ENCODE results near the gene AFAP1L1.
"Not testable (repeated sequence)": the region's sequence is repeated elsewhere in the genome, so short reads cannot be mapped to it uniquely, and the experiment has no call there.

AFAP1L1 gene

GRCh38 chr5:149261246-149261645, 10.4 kb upstream of the AFAP1L1 start:
- DNase-seq (ENCODE audit: low read depth in 1 of 2, low spot score in 1 of 2) = no peak

- DNase-seq (ENCODE audit: low read depth in 1 of 2, low spot score in 1 of 2) = no peak
Measured at GRCh38 chr5:149262315-149262714, 9.3 kb upstream of the AFAP1L1 start.

GRCh38 chr5:149264439-149265067, 7.1 kb upstream of the AFAP1L1 start:
- DNase-seq (ENCODE audit: low read depth in 1 of 2, low spot score in 1 of 2) = no peak

GRCh38 chr5:149265068-149265465, 6.6 kb upstream of the AFAP1L1 start:
- no peak for DNase-seq (ENCODE audit: low read depth in 1 of 2, low spot score in 1 of 2)

- no peak for DNase-seq (ENCODE audit: low read depth in 1 of 2, low spot score in 1 of 2)
Measured at GRCh38 chr5:149265597-149265996, 6.1 kb upstream of the AFAP1L1 start.

GRCh38 chr5:149267241-149267973, 4.3 kb upstream of the AFAP1L1 start:
- DNase-seq (ENCODE audit: low read depth in 1 of 2, low spot score in 1 of 2) = no peak

- no peak for DNase-seq (ENCODE audit: low read depth in 1 of 2, low spot score in 1 of 2)
Measured at GRCh38 chr5:149268928-149269557, 2.6 kb upstream of the AFAP1L1 start.

- no peak for DNase-seq (ENCODE audit: low read depth in 1 of 2, low spot score in 1 of 2)
Measured at GRCh38 chr5:149271195-149271715, 404 bp upstream of the AFAP1L1 start.

- DNase-seq (ENCODE audit: low read depth in 1 of 2, low spot score in 1 of 2) = not testable (repeated sequence)
Measured at GRCh38 chr5:149272781-149273180, 1.1 kb downstream of the AFAP1L1 start.

GRCh38 chr5:149273237-149273636, 1.6 kb downstream of the AFAP1L1 start:
- DNase-seq (ENCODE audit: low read depth in 1 of 2, low spot score in 1 of 2) = no peak

- no peak for DNase-seq (ENCODE audit: low read depth in 1 of 2, low spot score in 1 of 2)
Measured at GRCh38 chr5:149273950-149274349, 2.3 kb downstream of the AFAP1L1 start.

GRCh38 chr5:149274939-149275338, 3.3 kb downstream of the AFAP1L1 start:
- DNase-seq (ENCODE audit: low read depth in 1 of 2, low spot score in 1 of 2) = no peak

GRCh38 chr5:149277801-149278200, 6.1 kb downstream of the AFAP1L1 start:
- no peak for DNase-seq (ENCODE audit: low read depth in 1 of 2, low spot score in 1 of 2)

GRCh38 chr5:149278451-149279210, 7.0 kb downstream of the AFAP1L1 start:
- no peak for DNase-seq (ENCODE audit: low read depth in 1 of 2, low spot score in 1 of 2)

- DNase-seq (ENCODE audit: low read depth in 1 of 2, low spot score in 1 of 2) = no peak
Measured at GRCh38 chr5:149279661-149280060, 8.0 kb downstream of the AFAP1L1 start.

- no peak for DNase-seq (ENCODE audit: low read depth in 1 of 2, low spot score in 1 of 2)
Measured at GRCh38 chr5:149280124-149280523, 8.5 kb downstream of the AFAP1L1 start.

- DNase-seq (ENCODE audit: low read depth in 1 of 2, low spot score in 1 of 2) = no peak
Measured at GRCh38 chr5:149280802-149281201, 9.1 kb downstream of the AFAP1L1 start.

- DNase-seq (ENCODE audit: low read depth in 1 of 2, low spot score in 1 of 2) = no peak
Measured at GRCh38 chr5:149282027-149282965, 10.6 kb downstream of the AFAP1L1 start.

- no peak for DNase-seq (ENCODE audit: low read depth in 1 of 2, low spot score in 1 of 2)
Measured at GRCh38 chr5:149282966-149283332, 11.3 kb downstream of the AFAP1L1 start.

Data from activated CD4-positive, alpha-beta T cell treated with anti-CD3 and anti-CD28 coated beads, Interleukin-2, amount 50 U/mL, for 24 hours (primary cell).